Body of pancreas (tissue), 4 donors: ENCODE results near the gene ADGRA3.

ENCODE experiments used
- CTCF ChIP-seq, 7 experiments: fragments of 450-650 bp in 4 of 7; fragments of 200-600 bp in 3 of 7; sonication (generic) in 3 of 7; IDR thresholded peaks; one replicate each; pipeline ENCODE4 v1.5.1; 2016 to 2019; ENCODE audit warnings: antibody characterized with exemption in 7 of 7
- POLR2A ChIP-seq, 3 donors: fragments of 450-650 bp; IDR thresholded peaks; one replicate each; pipeline ENCODE4 v1.6.1; 2016; ENCODE audit warnings: antibody characterized with exemption in 3 of 3, mild to moderate bottlenecking in 2 of 3

DNA sequence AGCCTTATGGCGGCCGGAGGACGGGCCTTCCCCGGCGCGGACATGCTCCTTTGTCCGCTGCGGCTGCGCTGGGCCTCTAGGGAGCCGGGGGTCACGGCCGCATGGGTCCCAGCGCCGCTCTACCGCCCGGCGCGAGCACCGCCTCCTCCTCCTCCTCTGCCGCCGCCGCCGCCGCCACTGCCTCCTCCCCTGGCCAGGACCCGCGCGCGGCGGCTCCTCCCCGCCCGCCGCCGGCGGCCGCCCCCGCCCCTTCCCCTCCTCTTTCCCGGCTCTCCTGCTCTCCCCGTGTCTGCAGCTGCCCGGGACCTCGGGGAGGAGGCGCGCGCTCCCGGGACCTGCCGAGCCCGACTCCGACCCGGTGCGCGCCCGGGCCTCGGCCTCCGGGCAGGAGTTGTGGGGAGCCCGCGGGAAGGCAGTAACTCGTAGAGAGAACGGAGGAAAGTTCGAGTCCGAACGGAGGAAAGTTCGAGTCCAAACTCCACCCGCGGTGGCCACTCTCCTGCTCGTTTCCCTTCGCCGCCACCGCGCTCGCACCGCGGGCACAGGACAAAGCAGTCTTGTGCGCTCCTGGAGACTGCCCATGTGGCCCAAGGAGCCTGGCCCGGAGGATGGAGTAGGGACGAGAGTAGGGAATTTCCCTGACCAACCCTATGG, at the start of gene ADGRA3:
- TF ChIP-seq CTCF (IDR thresholded peaks at IDR 0.05): no peak
- TF ChIP-seq POLR2A (IDR thresholded peaks at IDR 0.05): peak; percentile 59 to 71 (median 67)
